ENCODE data around the gene CARMIL1.

DNA sequence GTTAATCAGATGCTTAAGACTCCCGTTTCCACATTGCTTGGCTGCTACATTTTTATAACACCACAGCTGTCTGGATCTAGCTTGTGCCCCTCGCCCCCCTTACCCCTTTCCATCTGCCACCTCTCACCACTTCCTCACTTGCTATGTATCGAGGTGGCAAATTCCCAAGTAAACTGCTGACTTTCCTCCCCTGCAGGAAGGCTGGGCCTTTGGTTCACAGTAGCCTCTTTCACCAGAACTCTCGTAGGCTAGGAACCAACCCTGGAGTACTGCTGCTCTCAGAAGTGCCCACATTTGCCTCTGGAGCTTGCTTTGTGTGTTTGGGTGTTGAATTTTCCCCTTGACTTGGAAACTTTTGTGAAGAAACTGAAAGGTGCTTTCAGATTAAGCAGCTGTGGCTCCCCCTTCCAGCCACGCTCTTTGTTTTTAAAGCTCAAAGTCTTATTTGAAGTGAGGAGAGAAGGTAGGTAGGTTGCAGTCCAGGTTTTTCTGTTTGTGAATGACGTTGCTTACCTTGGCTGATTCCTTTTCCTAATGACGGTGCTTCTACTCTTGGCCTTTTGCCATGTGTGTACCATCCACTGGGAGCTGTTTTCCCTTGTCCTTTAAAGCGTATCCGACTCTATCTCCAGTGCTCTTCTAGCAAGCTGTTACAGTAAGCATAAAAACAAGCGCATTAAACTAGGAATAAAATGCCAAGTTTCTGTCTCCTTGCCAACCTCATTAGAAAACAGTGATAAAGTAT, 90.4 kb downstream of the CARMIL1 start:
- TF ChIP-seq POLR2A (IDR thresholded peaks at IDR 0.05; ENCODE audit: low read depth, low read length), result no peak
- TF ChIP-seq, protein P1, sequence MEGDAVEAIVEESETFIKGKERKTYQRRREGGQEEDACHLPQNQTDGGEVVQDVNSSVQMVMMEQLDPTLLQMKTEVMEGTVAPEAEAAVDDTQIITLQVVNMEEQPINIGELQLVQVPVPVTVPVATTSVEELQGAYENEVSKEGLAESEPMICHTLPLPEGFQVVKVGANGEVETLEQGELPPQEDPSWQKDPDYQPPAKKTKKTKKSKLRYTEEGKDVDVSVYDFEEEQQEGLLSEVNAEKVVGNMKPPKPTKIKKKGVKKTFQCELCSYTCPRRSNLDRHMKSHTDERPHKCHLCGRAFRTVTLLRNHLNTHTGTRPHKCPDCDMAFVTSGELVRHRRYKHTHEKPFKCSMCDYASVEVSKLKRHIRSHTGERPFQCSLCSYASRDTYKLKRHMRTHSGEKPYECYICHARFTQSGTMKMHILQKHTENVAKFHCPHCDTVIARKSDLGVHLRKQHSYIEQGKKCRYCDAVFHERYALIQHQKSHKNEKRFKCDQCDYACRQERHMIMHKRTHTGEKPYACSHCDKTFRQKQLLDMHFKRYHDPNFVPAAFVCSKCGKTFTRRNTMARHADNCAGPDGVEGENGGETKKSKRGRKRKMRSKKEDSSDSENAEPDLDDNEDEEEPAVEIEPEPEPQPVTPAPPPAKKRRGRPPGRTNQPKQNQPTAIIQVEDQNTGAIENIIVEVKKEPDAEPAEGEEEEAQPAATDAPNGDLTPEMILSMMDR (IDR thresholded peaks at IDR 0.05 in 2 of 3, conservative IDR thresholded peaks at IDR 0.05 in 1 of 3; ENCODE audit: control insufficient read depth in 2 of 3, extremely low read depth in 1 of 3, insufficient read depth in 1 of 3, low read depth in 3 of 3, low read length in 3 of 3), result no peak
- TF ChIP-seq, protein P2, sequence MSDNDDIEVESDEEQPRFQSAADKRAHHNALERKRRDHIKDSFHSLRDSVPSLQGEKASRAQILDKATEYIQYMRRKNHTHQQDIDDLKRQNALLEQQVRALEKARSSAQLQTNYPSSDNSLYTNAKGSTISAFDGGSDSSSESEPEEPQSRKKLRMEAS (IDR thresholded peaks at IDR 0.05; ENCODE audit: low read depth, low read length), result no peak
- TF ChIP-seq TCF12 (IDR thresholded peaks at IDR 0.05; ENCODE audit: low read depth, low read length), result no peak
- no peak for TF ChIP-seq POLR2AphosphoS5 (IDR thresholded peaks at IDR 0.05; ENCODE audit: low read length)
- no peak for TF ChIP-seq CEBPB (IDR thresholded peaks at IDR 0.05; ENCODE audit: borderline replicate concordance in 1 of 2, low read depth in 2 of 2, low read length in 2 of 2)
- TF ChIP-seq, protein P3, sequence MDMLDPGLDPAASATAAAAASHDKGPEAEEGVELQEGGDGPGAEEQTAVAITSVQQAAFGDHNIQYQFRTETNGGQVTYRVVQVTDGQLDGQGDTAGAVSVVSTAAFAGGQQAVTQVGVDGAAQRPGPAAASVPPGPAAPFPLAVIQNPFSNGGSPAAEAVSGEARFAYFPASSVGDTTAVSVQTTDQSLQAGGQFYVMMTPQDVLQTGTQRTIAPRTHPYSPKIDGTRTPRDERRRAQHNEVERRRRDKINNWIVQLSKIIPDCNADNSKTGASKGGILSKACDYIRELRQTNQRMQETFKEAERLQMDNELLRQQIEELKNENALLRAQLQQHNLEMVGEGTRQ (IDR thresholded peaks at IDR 0.05; ENCODE audit: borderline replicate concordance, low read depth, low read length), result no peak
